Superior temporal gyrus (tissue), 1 donor: Measurements from ENCODE around the gene TMEM9.

Experiments
- DNase-seq: peaks from one replicate; pipeline ENCODE4 v3.0.0-alpha.2; 2016; ENCODE audit errors: extremely low spot score

The TMEM9 gene

DNA sequence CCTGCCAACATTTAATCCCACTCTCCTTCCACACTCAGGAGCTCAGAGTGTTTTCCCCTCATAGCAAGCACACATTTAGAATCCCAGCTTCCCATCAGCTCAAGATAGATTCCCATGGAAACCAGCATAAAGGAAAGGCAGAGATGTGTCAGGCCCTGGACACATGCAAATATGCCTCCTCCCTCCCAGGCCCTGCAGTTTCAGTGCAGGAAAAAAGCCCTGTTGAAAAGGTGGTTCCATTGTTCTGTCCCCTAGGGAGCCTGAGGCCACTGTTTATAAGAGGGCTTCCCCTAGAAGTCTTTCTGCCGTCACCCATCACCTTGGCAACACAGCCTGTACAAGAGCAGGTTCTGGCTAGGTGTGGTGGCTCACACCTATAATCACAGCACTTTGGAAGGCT is 45.7 kb downstream of the TMEM9 start:
- DNase-seq, result peak; percentile 37

DNA sequence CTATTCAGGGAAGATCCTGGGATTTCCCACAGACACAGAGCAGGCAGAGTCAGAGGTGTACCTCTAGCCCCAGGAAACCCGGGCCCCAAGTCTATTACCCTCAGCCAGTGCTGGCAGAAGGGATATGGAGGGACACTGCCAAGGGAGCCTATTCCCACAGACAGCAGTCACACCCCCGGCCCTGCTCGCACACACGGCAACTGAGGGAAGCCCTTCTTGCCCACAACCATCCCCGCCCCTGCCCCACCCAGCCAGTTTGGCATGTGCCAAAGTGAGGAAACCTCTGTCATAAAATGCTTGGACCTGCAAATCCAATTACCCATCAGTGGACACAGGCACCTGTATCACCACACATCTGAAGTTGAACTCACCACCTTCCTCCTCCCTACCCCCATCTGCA is 48.6 kb downstream of the TMEM9 start:
- DNase-seq, result no peak

DNA sequence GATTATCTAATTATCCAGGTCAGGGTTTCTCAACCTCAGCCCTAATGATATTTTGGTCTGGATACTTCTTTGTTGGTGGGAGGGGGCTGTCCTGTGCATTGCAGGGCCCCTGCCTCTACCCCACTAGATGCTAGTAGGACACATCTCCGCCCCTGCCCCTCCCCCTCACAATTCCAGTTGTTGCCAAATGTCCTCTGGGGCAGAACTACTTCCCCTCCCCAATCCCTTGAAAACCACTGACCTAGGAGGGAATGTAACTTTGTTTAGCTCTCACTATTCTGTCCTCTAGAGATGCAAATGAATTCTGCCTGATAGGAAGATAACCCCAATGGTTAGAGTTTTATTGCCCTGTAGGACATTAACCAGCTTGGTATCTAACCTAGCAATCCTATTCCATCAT is 50.1 kb downstream of the TMEM9 start:
- DNase-seq, result no peak

DNA sequence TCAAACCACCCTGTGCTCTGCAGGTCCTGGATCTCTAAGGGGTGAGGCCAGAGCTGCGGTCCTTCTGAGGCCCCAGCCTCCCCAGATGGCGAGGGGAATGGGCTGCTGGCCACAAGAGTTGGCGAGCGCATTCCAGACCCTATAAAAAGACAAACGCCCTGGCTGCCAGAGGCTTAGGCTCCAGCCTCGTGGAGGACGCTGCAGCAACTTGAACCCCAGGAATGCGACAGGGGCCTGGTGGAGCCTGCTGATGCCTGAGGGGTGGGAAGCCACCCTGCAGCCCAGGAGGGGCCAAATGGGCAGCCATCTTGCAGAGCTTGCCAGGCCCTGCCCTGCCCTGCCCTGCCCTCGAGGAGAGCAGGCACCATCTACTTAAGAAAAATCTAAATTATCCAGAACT is 50.6 kb downstream of the TMEM9 start:
- DNase-seq, result no peak

DNA sequence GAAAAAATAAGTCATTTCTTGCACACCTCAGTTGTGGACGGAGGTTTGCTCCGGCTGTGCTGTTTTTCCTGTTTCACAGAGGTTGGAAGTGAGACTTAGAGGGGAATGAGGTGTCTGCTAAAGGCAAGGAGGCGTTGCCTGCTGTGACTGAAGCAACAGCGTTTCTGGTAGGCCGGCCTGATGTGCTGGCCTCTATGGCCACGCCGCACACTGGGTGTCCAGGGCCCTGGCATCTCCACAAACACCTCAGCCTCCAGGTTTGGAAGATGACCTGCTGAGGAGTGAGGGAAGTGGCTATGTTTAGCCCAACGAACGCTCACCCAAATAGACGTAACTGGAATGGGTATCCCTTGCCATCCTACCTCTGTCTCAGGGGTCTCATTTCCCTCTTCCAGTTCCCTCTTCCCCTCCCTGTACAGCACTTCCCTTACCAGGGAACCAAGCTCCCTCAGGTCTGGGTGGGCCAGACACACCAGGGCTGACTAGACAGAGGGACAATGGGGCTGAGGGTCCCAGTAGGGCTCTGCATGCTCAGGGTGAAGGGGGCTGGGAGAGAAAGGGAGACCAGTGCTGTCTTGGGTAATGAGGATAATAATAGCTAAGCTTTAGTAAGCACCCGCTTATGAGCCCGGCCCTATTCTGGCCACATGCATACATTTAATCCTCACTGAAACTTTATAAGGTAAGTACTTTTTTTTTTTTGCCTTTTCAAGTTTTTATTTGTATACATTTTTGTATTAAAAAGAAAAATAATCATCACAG is 53.9 kb downstream of the TMEM9 start:
- DNase-seq, result no peak

DNA sequence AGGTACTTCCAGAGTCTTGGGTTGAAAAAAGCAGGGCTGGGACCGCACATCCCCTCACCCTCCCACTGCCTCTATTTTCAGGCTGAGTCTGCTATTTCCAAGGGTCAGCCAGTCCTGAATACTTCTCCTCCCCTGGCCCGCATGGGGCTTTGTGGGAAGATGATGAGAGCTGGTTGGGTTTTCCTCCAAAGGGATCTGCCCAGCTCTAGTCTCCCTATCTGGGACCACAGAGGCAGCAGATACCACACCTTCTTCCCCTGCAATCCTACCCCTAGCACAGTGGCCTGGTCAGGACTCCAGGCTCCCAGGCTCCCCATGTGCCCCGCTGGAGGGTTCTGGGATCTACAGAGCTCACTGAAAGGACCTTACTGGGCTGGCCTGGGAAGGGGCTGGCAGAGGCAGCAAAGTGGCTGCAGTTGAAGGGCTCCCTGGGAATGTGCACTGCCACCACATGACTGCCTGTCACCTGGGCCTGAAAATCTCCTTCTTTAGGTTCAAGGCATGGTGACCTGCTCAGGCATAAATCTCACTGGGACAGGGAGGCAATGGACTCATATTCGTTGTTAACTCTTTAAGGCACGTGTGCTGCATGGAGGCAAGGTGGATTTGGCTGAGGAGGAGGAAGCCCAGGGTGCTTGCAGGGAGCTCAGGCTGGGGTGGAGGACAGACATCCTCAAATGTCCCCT is 55.1 kb downstream of the TMEM9 start:
- no peak for DNase-seq

DNA sequence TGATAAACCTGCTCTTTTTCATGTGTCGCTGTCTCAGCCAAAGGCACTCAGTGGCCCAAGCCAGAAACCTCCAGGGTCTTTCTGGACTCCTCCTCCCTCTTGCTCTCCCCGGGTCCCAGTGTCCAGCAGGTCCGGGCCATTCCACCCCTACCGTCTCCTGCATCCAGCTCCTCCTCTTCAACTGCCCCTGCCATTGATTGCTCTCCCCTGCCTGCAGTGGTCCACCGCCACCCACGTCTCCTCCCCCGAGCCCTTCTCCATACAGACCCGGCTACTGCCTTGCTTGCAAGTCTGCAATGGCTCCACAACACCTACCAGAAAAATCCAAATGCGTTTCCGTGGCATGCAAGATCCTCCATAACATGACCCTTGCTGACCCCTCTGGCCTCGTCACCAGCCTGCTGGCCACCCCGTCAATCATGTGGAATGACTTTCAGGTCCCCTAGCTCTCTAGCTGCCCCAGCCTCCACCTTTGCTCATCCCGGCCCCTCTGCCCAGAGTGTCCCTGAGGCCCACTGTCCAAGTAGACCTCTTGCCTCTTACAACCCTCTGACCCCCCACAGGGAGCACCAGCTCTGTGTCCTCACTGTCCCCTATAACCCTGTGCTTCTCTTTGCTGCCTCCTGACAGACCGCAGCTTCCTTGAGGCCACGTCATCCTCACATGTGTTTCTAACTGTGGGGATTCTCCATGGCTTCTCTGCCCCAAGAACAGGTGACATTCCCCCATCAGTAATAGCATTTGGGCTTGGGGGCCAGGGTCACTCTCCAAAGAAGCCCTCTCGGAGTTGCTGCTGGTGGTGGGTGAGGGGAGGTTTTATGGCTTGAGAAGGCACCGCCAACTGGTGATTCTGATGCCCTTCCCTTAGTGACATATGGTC is 57.1 kb downstream of the TMEM9 start:
- no peak for DNase-seq

DNA sequence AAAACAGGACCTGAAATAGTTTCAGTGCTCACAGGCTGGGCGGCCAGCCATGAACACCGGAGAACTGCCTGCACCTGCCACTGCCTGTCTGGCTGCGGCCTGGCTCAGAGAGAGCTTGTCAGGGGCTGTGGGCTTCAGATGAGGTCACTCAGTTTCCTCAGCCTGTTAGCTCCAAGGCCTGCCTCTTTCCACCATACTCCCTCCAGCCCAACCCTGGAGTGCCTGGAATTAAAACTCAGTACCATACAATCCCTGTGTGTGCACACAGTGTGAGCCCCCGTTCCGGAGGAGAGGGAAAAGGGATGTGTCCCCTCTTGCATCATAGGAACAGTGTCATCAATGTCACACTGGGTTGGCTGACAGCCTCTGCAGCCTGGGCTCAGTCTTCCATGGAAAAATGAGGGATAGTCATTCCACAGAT is 58.2 kb downstream of the TMEM9 start:
- no peak for DNase-seq

DNA sequence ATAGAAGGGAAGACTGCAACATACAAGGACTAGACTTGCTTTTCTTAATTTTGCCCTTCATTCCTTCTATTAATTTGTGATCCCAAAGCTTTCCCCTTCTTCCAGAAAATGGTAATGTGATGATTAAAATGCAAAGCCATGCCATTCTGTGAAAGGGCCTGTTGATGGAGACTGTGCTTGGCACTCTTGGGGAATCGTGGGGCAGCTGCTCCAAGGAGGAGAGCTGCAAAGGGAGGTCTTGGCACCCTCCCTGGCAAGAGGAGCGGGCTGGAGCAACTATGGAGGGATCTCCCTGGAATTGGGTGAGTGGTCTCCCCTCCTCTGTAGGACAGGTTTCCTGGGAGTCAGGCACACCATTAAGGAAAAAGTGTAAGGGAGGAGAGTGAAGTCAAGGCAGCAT is 58.7 kb downstream of the TMEM9 start:
- no peak for DNase-seq

DNA sequence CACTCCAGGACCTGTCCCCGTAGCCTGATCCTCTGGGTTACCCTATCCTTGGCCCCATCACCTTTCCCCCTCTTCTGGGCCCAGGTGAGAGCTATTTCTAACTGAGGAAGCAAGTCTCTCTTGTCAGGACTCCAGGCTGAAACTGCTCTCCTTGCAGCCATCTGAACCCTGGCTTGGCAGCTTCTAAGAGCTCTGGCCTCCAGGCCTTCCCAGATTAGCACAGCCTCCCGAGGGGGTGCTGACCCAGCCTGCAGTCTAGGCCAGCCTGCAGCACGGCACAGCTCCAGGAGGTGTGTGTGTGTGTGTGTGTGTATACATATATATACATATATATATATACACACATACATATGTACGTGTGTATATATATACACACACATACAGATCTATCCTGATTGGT is 59.4 kb downstream of the TMEM9 start:
- DNase-seq, result no peak

DNA sequence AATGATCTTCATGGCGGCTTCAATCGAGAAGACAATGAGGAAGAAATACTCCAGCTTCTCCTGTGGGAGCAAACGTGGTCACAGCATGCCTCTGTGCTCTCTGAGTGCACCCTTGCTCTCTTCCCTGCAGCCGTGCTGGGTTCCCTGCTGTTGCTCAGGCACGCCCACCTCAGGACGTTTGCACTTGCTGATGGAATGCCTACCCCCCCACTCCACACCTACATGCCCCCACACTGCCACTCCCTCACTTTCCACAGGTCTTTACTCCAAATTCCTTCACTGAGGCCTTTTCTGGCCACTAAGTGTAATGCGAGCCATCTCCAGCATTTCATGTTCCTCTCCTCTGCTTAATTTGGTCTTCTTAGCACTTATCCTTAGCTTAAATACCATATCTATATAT is 60.3 kb downstream of the TMEM9 start:
- no peak for DNase-seq

DNA sequence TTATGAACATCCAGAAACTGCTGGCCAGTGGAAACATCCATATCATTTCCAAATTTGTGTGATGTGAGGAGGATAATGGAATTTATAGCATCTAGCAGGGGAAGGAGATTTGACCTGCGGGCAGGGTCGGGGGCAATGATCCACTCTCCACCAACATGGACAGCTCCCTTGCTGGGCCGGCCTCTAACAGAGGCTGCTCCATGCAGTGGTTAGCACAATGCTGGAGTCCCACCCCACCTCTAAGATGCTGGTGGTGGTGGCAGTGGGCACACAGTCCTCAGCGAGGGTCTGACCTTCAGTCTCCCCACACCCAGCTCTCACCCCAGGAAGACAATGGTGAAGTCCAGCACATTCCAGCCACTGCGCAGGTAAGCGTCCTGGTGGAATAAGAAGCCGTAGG is 60.7 kb downstream of the TMEM9 start:
- no peak for DNase-seq

DNA sequence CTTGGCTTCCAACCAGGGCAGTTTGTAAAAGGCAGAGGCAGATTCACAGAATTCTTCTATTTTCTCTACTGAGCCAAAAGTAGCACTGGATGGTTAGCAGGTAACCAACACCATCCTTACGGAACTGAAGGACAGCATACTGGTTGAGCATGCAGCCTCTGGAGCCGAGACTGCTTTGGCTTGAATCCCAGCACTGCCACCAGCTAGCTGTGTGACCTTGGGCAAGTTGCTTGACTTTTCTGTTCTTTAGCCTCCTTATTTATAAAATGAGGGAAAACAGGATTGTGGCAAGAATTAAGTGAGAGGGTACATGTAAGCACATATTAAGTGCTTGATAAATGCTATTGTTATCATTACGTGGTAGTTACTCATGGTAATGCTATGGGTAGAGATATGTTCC is 61.5 kb downstream of the TMEM9 start:
- DNase-seq, result no peak

DNA sequence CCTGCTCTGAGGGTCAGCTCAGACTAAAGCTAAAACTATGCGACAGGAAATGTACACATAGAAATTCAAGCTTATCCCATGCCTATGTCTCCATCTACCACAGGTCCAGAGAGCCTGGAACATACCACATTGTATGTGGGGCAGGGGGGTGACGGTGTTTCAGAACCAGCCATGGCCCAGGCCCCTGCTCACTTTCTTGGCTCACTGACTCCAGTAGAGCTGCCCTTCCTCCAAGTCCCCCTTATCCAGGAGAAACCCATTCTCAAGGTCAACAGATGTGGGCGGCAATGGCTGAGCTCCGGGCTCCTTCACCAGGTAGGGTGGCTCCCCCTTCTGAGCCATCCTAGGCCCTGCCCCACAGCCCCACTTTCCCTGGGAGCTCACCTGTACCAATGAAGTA is 63.0 kb downstream of the TMEM9 start:
- no peak for DNase-seq

DNA sequence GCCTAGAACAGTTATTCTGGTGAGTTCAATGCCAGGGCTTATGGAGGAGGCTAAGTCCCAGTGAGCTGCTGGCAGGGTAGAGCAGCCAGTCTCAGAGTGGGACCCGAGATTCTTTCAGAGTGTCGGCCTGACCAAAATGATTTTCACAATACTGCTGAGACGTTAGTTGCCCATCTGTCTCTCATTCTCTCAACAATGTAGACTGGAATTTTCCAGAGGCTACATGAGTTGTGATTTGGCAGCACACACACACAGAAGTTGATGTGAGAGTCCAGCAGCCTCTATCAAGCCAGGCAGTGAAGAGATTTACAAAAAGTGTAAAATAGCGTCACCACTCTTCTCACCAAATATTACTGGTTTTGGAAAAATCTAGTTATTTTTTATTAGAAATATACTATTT is 63.7 kb downstream of the TMEM9 start:
- no peak for DNase-seq

DNA sequence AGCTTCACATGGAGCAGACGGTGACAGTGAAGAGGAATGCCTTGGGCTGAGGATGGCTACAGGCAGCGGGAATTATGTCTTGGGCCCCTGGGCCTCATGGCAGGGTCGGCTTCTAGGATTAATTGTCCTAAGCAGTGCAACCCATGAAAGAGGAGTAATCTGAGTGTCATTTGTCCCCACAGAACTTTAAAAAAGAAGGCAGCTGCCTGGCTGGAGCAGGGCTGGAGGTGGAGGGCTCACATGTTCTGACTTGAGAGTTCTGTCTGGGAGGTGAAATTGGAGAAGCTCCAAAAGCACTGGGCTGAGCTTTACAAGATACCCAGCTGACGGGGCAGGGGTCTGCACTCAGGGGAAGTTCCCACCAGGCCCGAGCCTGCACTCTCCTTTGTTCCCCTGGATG is 64.7 kb downstream of the TMEM9 start:
- DNase-seq, result no peak

DNA sequence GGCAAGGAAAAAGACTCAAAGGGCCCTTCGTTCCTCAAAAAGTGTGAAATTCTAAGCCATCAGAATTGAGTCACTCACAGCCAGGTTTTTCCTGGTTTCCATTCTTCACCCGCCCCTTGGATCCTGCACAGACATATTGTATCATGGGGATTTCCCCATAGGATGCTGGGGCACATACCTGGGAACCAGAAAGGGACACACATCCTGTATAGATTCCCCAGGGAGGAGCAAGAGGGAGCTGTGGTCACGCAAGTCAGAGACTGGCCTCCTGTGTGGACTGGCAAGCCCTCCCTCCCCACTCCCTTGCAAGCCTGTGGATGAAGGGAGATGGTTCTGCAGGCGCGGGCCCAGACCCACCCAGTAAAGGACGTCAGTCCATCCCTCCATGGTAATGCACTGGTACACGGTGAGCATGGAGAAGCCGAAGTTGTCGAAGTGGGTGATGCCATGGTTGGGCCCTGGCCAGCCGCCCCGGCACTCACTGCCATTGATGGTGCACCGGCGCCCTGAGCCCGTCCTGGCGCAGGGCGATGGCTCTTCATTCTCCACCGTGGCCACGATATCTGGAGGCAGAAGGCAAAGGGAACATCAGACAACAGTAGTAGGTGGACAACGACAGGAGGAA is 65.3 kb downstream of the TMEM9 start:
- DNase-seq, result no peak

DNA sequence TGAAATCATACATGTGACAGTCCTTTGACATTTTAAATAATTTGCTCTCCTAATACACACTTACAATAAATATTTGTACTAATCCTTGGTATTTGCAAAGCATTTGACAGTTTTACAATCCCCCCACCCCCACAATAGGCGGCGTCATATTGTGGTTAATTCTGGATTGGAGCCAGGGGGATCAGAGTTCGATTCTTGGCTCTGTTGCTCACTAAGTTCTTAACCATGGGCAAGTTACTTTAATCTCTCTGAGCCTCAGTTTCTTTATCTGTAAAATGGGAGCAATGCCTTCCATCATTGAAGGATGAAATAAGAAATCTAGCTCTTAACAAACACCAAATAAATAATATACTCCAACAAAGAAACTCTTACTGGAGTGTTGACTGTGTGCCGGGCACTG is 65.9 kb downstream of the TMEM9 start:
- DNase-seq, result no peak

DNA sequence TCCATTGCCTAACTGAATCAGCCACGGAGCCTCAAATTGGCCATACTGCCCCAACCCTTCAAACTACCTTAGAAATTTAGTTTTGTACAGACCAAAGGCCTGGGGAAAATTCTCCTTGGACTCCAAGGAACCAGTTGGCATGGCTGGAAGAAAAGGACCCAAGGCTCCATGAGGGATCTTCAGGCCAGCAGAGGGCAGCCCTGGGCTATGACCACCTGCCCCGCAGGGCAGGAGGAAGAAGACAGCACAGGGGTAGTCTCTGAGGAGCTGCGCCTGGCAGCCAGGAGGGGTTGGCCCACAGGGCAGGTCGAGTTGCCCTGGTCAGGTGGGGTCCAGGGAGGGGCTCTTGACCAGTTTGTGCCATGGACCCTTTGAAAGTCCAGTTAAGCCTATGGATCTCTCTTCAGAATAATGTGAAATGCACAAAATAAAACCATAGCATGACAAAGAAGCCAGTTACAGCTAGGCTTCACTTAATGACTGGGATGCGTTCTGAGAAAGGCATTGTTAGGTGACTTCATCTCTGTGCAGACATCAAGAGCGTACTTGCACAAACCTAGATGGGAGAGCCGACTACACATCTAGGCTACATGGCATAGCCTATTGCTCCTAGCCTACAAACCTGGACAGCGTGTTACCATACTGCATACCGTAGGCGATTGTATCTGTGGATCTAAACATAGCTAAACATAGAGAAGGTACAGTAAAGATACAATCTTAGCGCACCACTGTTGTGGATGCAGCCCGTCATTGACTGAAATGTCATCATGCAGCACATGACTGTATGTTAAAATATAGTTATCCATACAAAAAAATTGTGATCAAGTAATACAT is 68.2 kb downstream of the TMEM9 start:
- DNase-seq, result peak; percentile 53
